ENCODE results near the gene DBH.

DNA sequence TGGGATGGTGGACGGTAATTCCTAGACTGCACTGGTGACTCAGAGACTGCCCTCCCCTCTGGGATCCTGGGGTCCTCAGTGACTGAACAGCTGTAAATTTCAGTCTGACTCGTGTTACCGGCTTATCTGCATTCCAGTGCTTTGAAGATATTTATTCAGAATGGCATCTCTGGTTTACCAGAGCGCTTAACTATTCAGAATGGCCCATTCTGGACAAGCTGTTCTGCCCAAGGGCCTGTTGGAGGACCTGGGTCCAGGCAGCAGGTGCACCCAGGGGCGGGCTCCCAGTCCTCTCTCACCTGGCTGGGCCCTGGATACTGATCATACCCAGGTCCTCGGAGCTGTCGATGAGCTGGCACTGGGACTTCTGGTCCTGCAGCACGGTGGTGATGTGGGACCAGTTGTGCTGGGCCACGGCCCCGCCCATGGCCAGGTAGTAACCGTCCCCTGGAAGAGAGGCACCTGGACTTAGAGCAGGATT lies 54.0 kb downstream of the DBH start:
- TF ChIP-seq RARB (CRISPR knock-in tag; IDR thresholded peaks at IDR 0.05) (no peak), PPARA (CRISPR knock-in tag; IDR thresholded peaks at IDR 0.05; ENCODE audit: borderline replicate concordance) (no peak), BACH2 (CRISPR knock-in tag; IDR thresholded peaks at IDR 0.05; ENCODE audit: borderline replicate concordance) (no peak), CSDC2 (CRISPR knock-in tag; IDR thresholded peaks at IDR 0.05) (no peak), TCF4 (CRISPR knock-in tag; IDR thresholded peaks at IDR 0.05; ENCODE audit: borderline replicate concordance) (no peak), TOX (CRISPR knock-in tag; IDR thresholded peaks at IDR 0.05; ENCODE audit: borderline replicate concordance) (no peak), ISL1 (CRISPR knock-in tag; IDR thresholded peaks at IDR 0.05) (no peak), ARNTL (CRISPR knock-in tag; IDR thresholded peaks at IDR 0.05; ENCODE audit: borderline replicate concordance, low read depth) (no peak), ZFP30 (CRISPR knock-in tag; IDR thresholded peaks at IDR 0.05) (no peak), ZFP3 (CRISPR knock-in tag; IDR thresholded peaks at IDR 0.05) (no peak)
- TF ChIP-seq, protein P1, sequence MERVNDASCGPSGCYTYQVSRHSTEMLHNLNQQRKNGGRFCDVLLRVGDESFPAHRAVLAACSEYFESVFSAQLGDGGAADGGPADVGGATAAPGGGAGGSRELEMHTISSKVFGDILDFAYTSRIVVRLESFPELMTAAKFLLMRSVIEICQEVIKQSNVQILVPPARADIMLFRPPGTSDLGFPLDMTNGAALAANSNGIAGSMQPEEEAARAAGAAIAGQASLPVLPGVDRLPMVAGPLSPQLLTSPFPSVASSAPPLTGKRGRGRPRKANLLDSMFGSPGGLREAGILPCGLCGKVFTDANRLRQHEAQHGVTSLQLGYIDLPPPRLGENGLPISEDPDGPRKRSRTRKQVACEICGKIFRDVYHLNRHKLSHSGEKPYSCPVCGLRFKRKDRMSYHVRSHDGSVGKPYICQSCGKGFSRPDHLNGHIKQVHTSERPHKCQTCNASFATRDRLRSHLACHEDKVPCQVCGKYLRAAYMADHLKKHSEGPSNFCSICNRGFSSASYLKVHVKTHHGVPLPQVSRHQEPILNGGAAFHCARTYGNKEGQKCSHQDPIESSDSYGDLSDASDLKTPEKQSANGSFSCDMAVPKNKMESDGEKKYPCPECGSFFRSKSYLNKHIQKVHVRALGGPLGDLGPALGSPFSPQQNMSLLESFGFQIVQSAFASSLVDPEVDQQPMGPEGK (CRISPR knock-in tag; IDR thresholded peaks at IDR 0.05; ENCODE audit: borderline replicate concordance), result no peak
- TF ChIP-seq, protein P2, sequence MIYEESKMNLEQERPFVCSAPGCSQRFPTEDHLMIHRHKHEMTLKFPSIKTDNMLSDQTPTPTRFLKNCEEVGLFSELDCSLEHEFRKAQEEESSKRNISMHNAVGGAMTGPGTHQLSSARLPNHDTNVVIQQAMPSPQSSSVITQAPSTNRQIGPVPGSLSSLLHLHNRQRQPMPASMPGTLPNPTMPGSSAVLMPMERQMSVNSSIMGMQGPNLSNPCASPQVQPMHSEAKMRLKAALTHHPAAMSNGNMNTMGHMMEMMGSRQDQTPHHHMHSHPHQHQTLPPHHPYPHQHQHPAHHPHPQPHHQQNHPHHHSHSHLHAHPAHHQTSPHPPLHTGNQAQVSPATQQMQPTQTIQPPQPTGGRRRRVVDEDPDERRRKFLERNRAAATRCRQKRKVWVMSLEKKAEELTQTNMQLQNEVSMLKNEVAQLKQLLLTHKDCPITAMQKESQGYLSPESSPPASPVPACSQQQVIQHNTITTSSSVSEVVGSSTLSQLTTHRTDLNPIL (CRISPR knock-in tag; IDR thresholded peaks at IDR 0.05; ENCODE audit: low read depth), result no peak

Measured in SK-N-SH treated with all-trans-retinoic acid at 6 μM for 48 hours (cell line).